GM12878 (cell line): Measurements from ENCODE around the gene PDE11A. TPM values are rescaled to one million over a fixed set of nuclear protein-coding genes. Genes with fewer than 3 reads are reported as not detected.

ENCODE experiments used
- ATAC-seq: fragments of 200-7000 bp; cut with Tn5 transposase; 3 replicates; pipeline ENCODE4 v1.9.1; 2020; ENCODE audit warnings: mild to moderate bottlenecking, moderate library complexity
- BruUV-seq: library from RNA; stranded (reverse); fragments of 400-500 nt; replicated peaks from 2 replicates; lab custom pipeline; 2021; lab: Mats Ljungman, UMichigan
- CTCF ChIA-PET: fragments of 300-600 bp; sonication (Branson Sonifier 250); formaldehyde crosslinking; extraction: SDS; loops from one replicate; lab custom pipeline; 2021; ENCODE audit warnings: inconsistent platforms; lab: Yijun Ruan, JAX
- POLR2A ChIA-PET: fragments of 350-600 bp; formaldehyde crosslinking; extraction: SDS; loops from one replicate; lab custom pipeline; 2021; ENCODE audit warnings: inconsistent platforms; lab: Charles Lee
- RAD21 ChIA-PET: fragments of 300-600 bp; sonication (Branson Sonifier 250); formaldehyde crosslinking; loops from one replicate; lab custom pipeline; 2023; ENCODE audit warnings: antibody characterized with exemption; ENCODE audit not compliant: unreplicated experiment; lab: Charles Lee
- SMC1A ChIA-PET: fragments of 300-600 bp; sonication (Branson Sonifier 250); formaldehyde crosslinking; loops from one replicate; lab custom pipeline; 2023; ENCODE audit not compliant: unreplicated experiment, uncharacterized antibody; lab: Charles Lee
- DNase-seq: peaks from one replicate; pipeline ENCODE4 v3.0.0-alpha.2; 2011; ENCODE audit warnings: low read depth, low spot score
- FAIRE-seq: peaks from 3 replicates; lab custom pipeline; 2011; peaks lifted over from hg19 to GRCh38; lab: Jason Lieb, UNC
- H2AFZ ChIP-seq: 2 replicates; pipeline ENCODE4 v1.6.0; 2011; ENCODE audit warnings: low read depth, low read length, control low read depth; ENCODE audit not compliant: control insufficient read depth
- H3K27ac ChIP-seq: 2 replicates; pipeline ENCODE4 v1.5.1; 2011; ENCODE audit warnings: control low read depth; ENCODE audit not compliant: control insufficient read depth, insufficient read depth
- H3K27me3 ChIP-seq, 2 experiments: replicated peaks in 1 of 2; 2 replicates each; pipeline versions ENCODE4 v1.6.0 to v1.6.1; 2011; ENCODE audit warnings: low read length in 1 of 2; ENCODE audit not compliant: control insufficient read depth in 2 of 2, insufficient read depth in 2 of 2
- H3K36me3 ChIP-seq, 2 experiments: 2 replicates each; pipeline ENCODE4 v1.5.1; 2011; ENCODE audit warnings: low read length in 1 of 2; ENCODE audit not compliant: control insufficient read depth in 2 of 2, insufficient read depth in 2 of 2
- H3K4me1 ChIP-seq: 2 replicates; pipeline ENCODE4 v1.6.1; 2011; ENCODE audit warnings: mild to moderate bottlenecking, low read length, moderate library complexity, mixed read lengths; ENCODE audit not compliant: control insufficient read depth, insufficient read depth
- H3K4me2 ChIP-seq: 2 replicates; pipeline ENCODE4 v1.6.0; 2011; ENCODE audit warnings: control low read depth; ENCODE audit not compliant: control insufficient read depth, insufficient read depth
- H3K4me3 ChIP-seq: fragments of 200-600 bp; sonication (generic); 2 replicates; pipeline ENCODE4 v1.5.1; 2016
- H3K79me2 ChIP-seq: 2 replicates; pipeline ENCODE4 v1.6.0; 2011; ENCODE audit warnings: low read length; ENCODE audit not compliant: control insufficient read depth, insufficient read depth
- H3K9ac ChIP-seq: 2 replicates; pipeline ENCODE4 v1.8.0; 2011; ENCODE audit warnings: low read length, control low read depth, mixed read lengths; ENCODE audit not compliant: control insufficient read depth, insufficient read depth
- H3K9me3 ChIP-seq: replicated peaks from 3 replicates; pipeline ENCODE4 v1.5.1; 2011; ENCODE audit warnings: mild to moderate bottlenecking, low read length; ENCODE audit not compliant: control insufficient read depth, insufficient read depth
- H4K20me1 ChIP-seq: 2 replicates; pipeline ENCODE4 v1.6.0; 2011; ENCODE audit not compliant: control insufficient read depth, insufficient read depth
- CHD4 ChIP-seq: fragments of 200-600 bp; sonication (generic); IDR thresholded peaks from 2 replicates; pipeline ENCODE4 v1.6.1; 2016; ENCODE audit warnings: mild to moderate bottlenecking
- DPF2 ChIP-seq: fragments of 450-650 bp; IDR thresholded peaks from 2 replicates; pipeline ENCODE4 v1.6.1; 2017; ENCODE audit warnings: mild to moderate bottlenecking
- KAT2A ChIP-seq: conservative IDR thresholded peaks from 2 replicates; pipeline ENCODE4 v1.6.1; 2011; ENCODE audit warnings: low read depth, low read length; ENCODE audit not compliant: control insufficient read depth
- NFYA ChIP-seq: IDR thresholded peaks from 2 replicates; pipeline ENCODE4 v1.6.1; 2011; ENCODE audit warnings: low read depth, mild to moderate bottlenecking, low read length, improper control_type of control experiment, borderline replicate concordance
- NKRF ChIP-seq: fragments of 450-650 bp; conservative IDR thresholded peaks from 2 replicates; pipeline ENCODE4 v1.6.1; 2017; ENCODE audit warnings: mild to moderate bottlenecking, moderate library complexity
- RAD21 ChIP-seq: IDR thresholded peaks from 2 replicates; pipeline ENCODE4 v1.6.1; 2011; ENCODE audit warnings: mild to moderate bottlenecking, low read depth, low read length, moderate library complexity; ENCODE audit not compliant: insufficient read depth
- REST ChIP-seq: IDR thresholded peaks from 2 replicates; pipeline ENCODE4 v1.6.1; 2012; ENCODE audit warnings: mild to moderate bottlenecking, low read depth, low read length
- SMAD5 ChIP-seq: IDR thresholded peaks from 2 replicates; pipeline ENCODE4 v1.6.1; 2016; ENCODE audit warnings: antibody characterized with exemption, low read depth
- USF1 ChIP-seq: IDR thresholded peaks from 2 replicates; pipeline ENCODE4 v1.6.1; 2011; ENCODE audit warnings: borderline replicate concordance, low read depth, mild to moderate bottlenecking, moderate library complexity, mixed read lengths, low read length; ENCODE audit not compliant: insufficient read depth; ENCODE audit errors: extremely low read length
- ZBTB4 ChIP-seq: fragments of 450-650 bp; formaldehyde crosslinking; IDR thresholded peaks from 2 replicates; pipeline ENCODE4 v1.4.0; 2022; ENCODE audit warnings: mild to moderate bottlenecking, moderate library complexity
- ZNF24 ChIP-seq: fragments of 450-650 bp; IDR thresholded peaks from 2 replicates; pipeline ENCODE4 v1.6.1; 2017; ENCODE audit warnings: antibody characterized with exemption, mild to moderate bottlenecking
- whole genome bisulfite sequencing: methylation state at CpG from one replicate; pipeline ENCODE4 v1.1.6; 2016; ENCODE audit warnings: low lambda C conversion rate; ENCODE audit not compliant: insufficient replicate concordance, insufficient coverage; ENCODE audit errors: missing lambda C conversion rate; 5-methylcytosine and 5-hydroxymethylcytosine counted together
- in situ Hi-C: fragments of 300-500 bp; cut with MboI; formaldehyde crosslinking; loops from 9 replicates; pipeline ENCODE4 v1.14.3; 2018; ENCODE audit warnings: mixed read lengths
- intact Hi-C: fragments of 100-400 bp; cut with micrococcal nuclease; formaldehyde crosslinking; loops from one replicate; pipeline ENCODE4 v1.14.2; 2022; ENCODE audit not compliant: unreplicated experiment
- polyA plus RNA-seq, 11 experiments: library from polyadenylated mRNA; depleted of rRNA in 4 of 11; unstranded in 6 of 11; stranded (reverse) in 5 of 11; fragments of >200 nt; fragmentation: Nextera tagmentation in 4 of 11; fragmentation: Illumina TruSeq in 1 of 11; extraction: Ambion mirVana in 4 of 11; extraction: Trizol in 1 of 11; gene quantifications; 1 replicate in 1 of 11; 2 replicates in 10 of 11; pipeline versions ENCODE4 v1.2.1 to v1.2.3, GENCODE V29; 2011 to 2016; ENCODE audit warnings: inconsistent platforms in 2 of 11, missing spikeins in 2 of 11, low read depth in 1 of 11
- total RNA-seq, 4 experiments: library from RNA; depleted of rRNA in 3 of 4; stranded (reverse); fragments of >200 nt in 3 of 4; fragmentation: Illumina TruSeq in 1 of 4; extraction: Trizol in 1 of 4; gene quantifications; 2 replicates each; pipeline versions ENCODE4 v1.2.1 to v1.2.3, GENCODE V29; 2013 to 2021

PDE11A gene
- total and polyA plus RNA-seq, 10 of the 15 experiments (the other 5 are each of a cell fraction or from before 2014, with no cell fraction given) = 0.01 to 0.17 (median 0.06) TPM; not detected in 5

GRCh38 chr2:177618255-177619253, 454.0 kb downstream of the PDE11A start:
- in situ Hi-C loops = no loop called here
- DNase-seq (peak; percentile 80), FAIRE-seq (peak; percentile 83), ATAC-seq (peak; percentile 98)
- intact Hi-C loops = loop anchor here (5.0 kb wide), 1 partner anchor 66 kb away; a partner anchor contains a TSS
- H3K4me3 ChIP-seq = peak overlapping the region; percentile 57
- H3K27me3 ChIP-seq = no peaks in the 10 kb centered on the region
- H3K36me3 ChIP-seq = no peaks in the 10 kb centered on the region
- H2AFZ ChIP-seq = peak overlapping the region; percentile 100
- no peaks in the 10 kb centered on the region for H3K9me3 ChIP-seq
- peak overlapping the region; percentile 95 for H3K9ac ChIP-seq
- H3K4me1 ChIP-seq = no peaks in the 10 kb centered on the region; the same call in 1 of the 2 replicates
- no peaks in the 10 kb centered on the region for H4K20me1 ChIP-seq
- H3K4me2 ChIP-seq = peak overlapping the region; percentile 78
- no peaks in the 10 kb centered on the region for H3K79me2 ChIP-seq
- SMC1A ChIA-PET = interaction anchor here (1.0 kb wide), 1 partner anchor 11 kb away, joined by 3 read pairs; no protein-coding TSS in a partner anchor
- BruUV-seq = TSS peak; percentile 74
- RAD21 ChIA-PET = no interaction called here
- 6% methylated on average over 72 of the region's 76 CpGs for WGBS
- POLR2A ChIA-PET = interaction anchor here (1.1 kb wide), 1 partner anchor 16 kb away, joined by 3 read pairs; no protein-coding TSS in a partner anchor
- CTCF ChIA-PET = interaction anchor here (1.2 to 1.4 kb wide), 2 partner anchors 11 to 283 kb away, joined by 3 to 5 read pairs; no protein-coding TSS in a partner anchor
- H3K27ac ChIP-seq = peak overlapping the region; percentile 99
- TF ChIP-seq SMAD5 = 0 out of 2 replicates have a peak, but pooled peaks have one; percentile 50
- no peak for TF ChIP-seq USF1
- TF ChIP-seq CHD4 = no peak
- no peak for TF ChIP-seq KAT2A
- no peak for TF ChIP-seq REST
- no peak for TF ChIP-seq ZNF24
- no peak for TF ChIP-seq ZBTB4 (CRISPR knock-in tag)
- TF ChIP-seq RAD21 = no peak
- TF ChIP-seq NKRF = peak; percentile 92
- TF ChIP-seq NFYA = no peak
- peak; percentile 37; the same call in 1 of the 2 replicates for TF ChIP-seq DPF2
